ENCODE measurements around the gene ARL6IP4. TPM values are rescaled to one million over a fixed set of nuclear protein-coding genes. Genes with fewer than 3 reads are reported as not detected.

Gene ARL6IP4
- total and polyA plus RNA-seq, 2 of the 4 experiments (the other 2 are of a cell fraction) = 161 to 254 TPM

- in situ Hi-C loops (cut with MboI; ENCODE audit: low sequenced_read_pairs) = no loop called here
- Histone ChIP-seq H4K8ac (ENCODE audit: low read depth in 2 of 2, low read length in 2 of 2) (no peak overlapping the region), H3K4me2 (ENCODE audit: low read depth, low read length) (no peak overlapping the region), H3K14ac (replicated peaks; ENCODE audit: low read depth, low read length) (no peak overlapping the region), H3K4me3 (ENCODE audit: insufficient read depth, low read depth, low read length) (no peak overlapping the region), H2BK5ac (ENCODE audit: low read depth, low read length, poor library complexity, severe bottlenecking) (no peak overlapping the region), H4K5ac (ENCODE audit: low read depth, low read length) (no peak overlapping the region), H3K27me3 (ENCODE audit: control insufficient read depth, insufficient read depth, low read length) (no peaks in the 10 kb centered on the region), H3K56ac (ENCODE audit: extremely low read depth, insufficient read depth, low read length) (no peak overlapping the region), H4K20me1 (ENCODE audit: insufficient read depth, low read length) (0 out of 2 replicates have a peak, but pooled peaks cover 6% of the 10 kb centered on the region), H3K27ac (ENCODE audit: insufficient read depth, low read length) (no peak overlapping the region), H3K9ac (ENCODE audit: low read depth, low read length) (no peak overlapping the region), H3K23ac (ENCODE audit: low read depth, low read length) (no peak overlapping the region), H3K9me3 (ENCODE audit: control insufficient read depth, insufficient read depth, low read length) (no peaks in the 10 kb centered on the region), H3K4ac (ENCODE audit: low read depth, low read length) (no peak overlapping the region), H4K91ac (ENCODE audit: insufficient read depth, low read depth, low read length) (no peak overlapping the region), H3K4me1 (ENCODE audit: control insufficient read depth, insufficient read depth, low read length) (peaks cover 10% of the 10 kb centered on the region), H2BK15ac (ENCODE audit: low read depth, low read length) (no peak overlapping the region), H3K79me1 (ENCODE audit: low read depth in 1 of 2, low read length in 2 of 2) (no peaks in the 10 kb centered on the region; a peak in 1 of 4 replicates), H2AFZ (replicated peaks; ENCODE audit: low read length, poor library complexity) (no peak overlapping the region), H2BK20ac (ENCODE audit: low read depth, low read length) (no peak overlapping the region), H3K9me1 (ENCODE audit: insufficient read depth, low read length) (peaks cover 8% of the 10 kb centered on the region), H2AK9ac (replicated peaks; ENCODE audit: low read depth, low read length, poor library complexity) (no peak overlapping the region), H2BK120ac (ENCODE audit: low read depth, low read length) (no peak overlapping the region), H3K36me3 (ENCODE audit: control insufficient read depth, insufficient read depth, low read length) (peaks cover 4% of the 10 kb centered on the region; the same call in 1 of the 2 replicates), H2AK5ac (ENCODE audit: low read depth, low read length) (no peak overlapping the region), H3K18ac (ENCODE audit: low read depth, low read length) (no peak overlapping the region)
- ChIA-PET POLR2A (ENCODE audit: unreplicated experiment) (no interaction called here), CTCF (no interaction called here)
- dilution Hi-C loops (cut with HindIII; ENCODE audit: low sequenced_read_pairs, unreplicated experiment) = no loop called here
- no TSS peak for BruUV-seq (replicated peaks)
- intact Hi-C loops (cut with micrococcal nuclease) = no loop called here
- DNase-seq (no peak), ATAC-seq (ENCODE audit: low read depth) (no peak)
- 97% methylated on average over 9 of the region's 18 CpGs; no CpG with 5 or more reads in 1 of the 2 experiments for WGBS, 2 experiments (ENCODE audit: extremely low coverage in 2 of 2, insufficient read length in 1 of 2)
- TF ChIP-seq USF2 (IDR thresholded peaks at IDR 0.05; ENCODE audit: low read depth, low read length) = no peak
- TF ChIP-seq MAFK (IDR thresholded peaks at IDR 0.05; ENCODE audit: low read depth, low read length) = no peak
- no peak for TF ChIP-seq RFX5 (IDR thresholded peaks at IDR 0.05; ENCODE audit: low read depth, low read length)
- TF ChIP-seq ELK1 (IDR thresholded peaks at IDR 0.05; ENCODE audit: borderline replicate concordance, low read depth, low read length) = no peak
- no peak for TF ChIP-seq NFE2L2 (IDR thresholded peaks at IDR 0.05; ENCODE audit: low read depth, low read length)
- no peak for TF ChIP-seq CHD1 (IDR thresholded peaks at IDR 0.05; ENCODE audit: low read depth, low read length)
- no peak for TF ChIP-seq RAD21 (IDR thresholded peaks at IDR 0.05; ENCODE audit: low read length)
- no peak for TF ChIP-seq BHLHE40 (IDR thresholded peaks at IDR 0.05; ENCODE audit: low read depth, low read length)
- no peak for TF ChIP-seq SMC3 (IDR thresholded peaks at IDR 0.05; ENCODE audit: low read depth, low read length)
- TF ChIP-seq CEBPB (IDR thresholded peaks at IDR 0.05; ENCODE audit: low read depth, low read length) = no peak
- TF ChIP-seq FOS (IDR thresholded peaks at IDR 0.05; ENCODE audit: low read depth, low read length) = no peak
- TF ChIP-seq CTCF (conservative IDR thresholded peaks at IDR 0.05; ENCODE audit: low read depth, low read length) = no peak
- TF ChIP-seq POLR2A (IDR thresholded peaks at IDR 0.05; ENCODE audit: low read depth, low read length) = no peak
- no peak for TF ChIP-seq RCOR1 (IDR thresholded peaks at IDR 0.05; ENCODE audit: insufficient replicate concordance, low read length)
- TF ChIP-seq MAZ (IDR thresholded peaks at IDR 0.05; ENCODE audit: borderline replicate concordance, low read depth, low read length) = no peak
These were observed 41.5 kb downstream of the ARL6IP4 start for GRCh38 chr12:123021688-123022604.

All from IMR-90 (cell line).